HG02981 (cell line): ENCODE results near the gene KLHL40.
"Not testable (repeated sequence)": the region's sequence is repeated elsewhere in the genome, so short reads cannot be mapped to it uniquely, and the experiment has no call there.

Source experiments
- ATAC-seq: cut with Tn5 transposase; IDR thresholded peaks from one replicate; pipeline ENCODE4 v1.9.1; 2021; ENCODE audit warnings: mild to moderate bottlenecking, moderate library complexity; ENCODE audit not compliant: unreplicated experiment

Gene KLHL40

DNA sequence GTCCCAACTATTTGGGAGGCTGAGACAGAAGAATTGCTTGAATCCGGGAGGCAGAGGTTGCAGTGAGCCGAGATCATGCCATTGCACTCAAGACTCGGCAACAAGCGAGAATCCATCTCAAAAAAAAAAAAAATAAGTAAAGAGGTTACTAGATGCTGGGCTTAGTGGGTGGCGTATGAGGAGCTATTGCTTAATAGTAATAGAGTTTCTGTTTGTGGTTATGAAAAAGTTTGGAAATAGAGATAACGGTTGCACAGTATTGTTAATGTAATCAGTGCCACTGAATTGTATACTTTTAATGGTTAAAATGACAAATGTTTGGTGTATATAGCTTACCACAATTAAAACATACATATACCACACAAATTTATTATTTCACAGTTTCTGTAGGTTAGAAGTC lies 32.0 kb downstream of the KLHL40 start:
- no peak for ATAC-seq

DNA sequence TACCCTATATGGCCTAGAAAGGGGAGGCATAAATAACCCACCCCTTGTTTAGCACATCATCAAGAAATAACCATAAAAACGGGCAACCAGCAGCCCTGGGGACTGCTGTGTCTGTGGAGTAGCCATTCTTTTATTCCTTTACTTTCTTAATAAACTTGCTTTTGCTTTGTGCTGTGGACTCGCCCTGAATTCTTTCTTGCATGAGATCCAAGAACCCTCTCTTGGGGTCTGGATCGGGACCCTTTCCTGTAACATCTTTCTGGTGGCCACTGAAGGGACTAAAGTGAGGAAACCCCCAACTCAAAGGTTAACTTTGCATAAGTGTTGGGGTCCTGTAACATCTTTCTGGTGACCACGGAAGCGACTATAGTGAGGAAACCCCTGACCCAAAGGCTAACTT lies 33.0 kb downstream of the KLHL40 start:
- no peak for ATAC-seq

DNA sequence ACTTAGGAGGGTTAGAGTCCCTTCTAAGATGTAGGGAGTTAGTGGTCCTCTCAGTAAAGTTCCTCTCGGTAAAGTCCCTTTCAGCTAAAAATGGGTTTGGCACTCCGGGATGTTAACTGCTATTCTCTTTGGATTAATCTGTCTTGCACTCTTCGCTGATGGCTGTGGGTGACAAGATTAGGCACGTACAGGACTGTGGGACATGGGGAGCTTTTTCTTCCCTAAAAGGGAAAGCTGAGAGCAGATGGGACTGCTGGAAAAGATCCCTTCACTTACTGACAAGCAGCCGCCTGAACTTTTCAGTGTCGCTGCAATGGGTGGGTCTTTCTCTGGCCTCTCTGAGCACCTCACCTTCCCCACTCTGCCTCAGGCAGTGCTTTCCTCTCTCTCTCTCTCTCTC lies 33.7 kb downstream of the KLHL40 start:
- no peak for ATAC-seq

DNA sequence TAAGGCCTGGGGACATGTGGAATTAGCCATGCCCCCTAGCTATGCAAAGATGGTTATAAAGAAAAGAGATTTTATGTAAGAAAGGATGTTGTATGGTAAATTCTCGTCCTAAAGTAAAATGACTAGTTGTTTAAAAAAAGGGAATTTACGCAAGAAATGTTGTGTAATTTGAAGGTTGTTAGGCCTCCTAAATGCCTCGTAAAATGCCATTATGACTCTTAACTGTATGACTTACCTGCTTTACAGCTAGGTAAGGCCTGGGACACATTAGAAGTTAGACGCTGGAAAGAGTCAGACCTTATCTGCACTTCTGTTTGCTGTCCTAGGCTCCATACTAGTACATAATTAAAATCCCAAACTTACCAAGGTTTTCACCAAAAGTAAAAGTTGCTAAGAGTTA lies 34.8 kb downstream of the KLHL40 start:
- no peak for ATAC-seq

DNA sequence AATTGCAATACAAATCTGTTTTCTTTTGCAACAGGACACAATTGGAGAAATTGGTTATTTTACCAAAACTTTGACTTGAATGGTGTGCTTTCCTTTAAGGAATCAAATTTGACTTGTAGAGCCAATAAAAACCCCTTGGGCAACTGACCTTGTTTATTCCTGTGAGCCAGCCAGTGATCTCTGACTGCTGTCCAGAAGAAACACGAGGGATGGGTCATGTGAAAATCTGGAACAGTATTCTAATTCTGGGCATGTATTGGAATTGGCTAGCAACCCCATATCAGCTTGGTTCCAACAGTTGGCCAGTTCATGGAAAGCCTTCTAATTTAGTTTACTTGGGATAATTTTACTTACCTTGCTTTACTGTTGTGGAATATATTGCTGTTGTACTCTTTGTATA lies 36.4 kb downstream of the KLHL40 start:
- no peak for ATAC-seq

DNA sequence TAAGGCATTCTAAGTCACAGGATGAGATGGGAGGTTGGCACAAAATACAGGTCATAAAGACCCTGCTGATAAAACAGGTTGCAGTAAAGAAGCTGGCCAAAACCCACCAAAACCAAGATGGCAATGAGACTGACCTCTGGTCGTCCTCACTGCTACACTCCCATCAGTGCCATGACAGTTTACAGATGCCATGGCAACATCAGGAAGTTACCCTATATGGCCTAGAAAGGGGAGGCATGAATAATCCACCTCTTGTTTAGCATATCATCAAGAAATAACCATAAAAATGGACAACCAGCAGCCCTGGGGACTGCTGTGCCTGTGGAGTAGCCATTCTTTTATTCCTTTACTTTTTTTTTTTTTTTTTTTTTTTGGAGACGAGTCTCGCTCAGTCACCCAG lies 37.1 kb downstream of the KLHL40 start:
- not testable (repeated sequence) for ATAC-seq

DNA sequence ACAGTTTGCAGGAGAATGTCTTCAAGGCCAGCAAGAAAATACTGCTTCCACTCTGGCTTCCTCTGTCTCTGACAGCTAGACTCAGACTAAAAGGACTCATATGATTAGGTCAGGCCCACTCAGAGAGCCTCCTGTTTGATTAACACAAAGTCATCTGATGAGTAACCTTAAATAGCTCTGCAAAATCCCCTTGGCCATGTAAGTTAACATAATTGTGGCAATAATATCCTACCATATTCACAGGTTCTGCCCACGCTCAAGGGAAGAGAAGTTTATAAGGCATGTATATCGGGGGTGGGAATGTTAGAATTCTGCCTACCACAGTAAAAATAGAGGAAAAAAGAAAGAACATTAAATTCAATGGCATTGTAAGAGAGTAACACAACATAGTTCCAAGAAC lies 37.9 kb downstream of the KLHL40 start:
- no peak for ATAC-seq

DNA sequence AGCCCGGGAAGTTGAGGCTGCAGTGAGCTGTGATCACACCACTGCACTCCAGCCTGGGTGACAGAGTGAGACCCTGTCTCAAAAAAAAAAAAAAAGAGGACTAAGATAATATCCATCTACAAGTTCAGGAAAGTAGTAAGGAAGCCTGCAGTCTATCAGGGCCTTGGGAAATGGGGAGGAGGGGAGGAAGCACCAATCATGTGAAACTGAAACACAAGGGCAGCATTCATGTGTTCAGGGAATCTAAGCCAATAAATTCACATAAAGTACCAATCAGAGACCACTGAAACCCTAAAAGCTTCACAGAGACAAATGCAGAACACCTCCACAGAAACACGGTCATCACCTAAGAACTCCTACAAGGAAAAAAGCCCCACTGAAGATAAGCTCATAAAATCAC lies 40.1 kb downstream of the KLHL40 start:
- ATAC-seq = no peak

DNA sequence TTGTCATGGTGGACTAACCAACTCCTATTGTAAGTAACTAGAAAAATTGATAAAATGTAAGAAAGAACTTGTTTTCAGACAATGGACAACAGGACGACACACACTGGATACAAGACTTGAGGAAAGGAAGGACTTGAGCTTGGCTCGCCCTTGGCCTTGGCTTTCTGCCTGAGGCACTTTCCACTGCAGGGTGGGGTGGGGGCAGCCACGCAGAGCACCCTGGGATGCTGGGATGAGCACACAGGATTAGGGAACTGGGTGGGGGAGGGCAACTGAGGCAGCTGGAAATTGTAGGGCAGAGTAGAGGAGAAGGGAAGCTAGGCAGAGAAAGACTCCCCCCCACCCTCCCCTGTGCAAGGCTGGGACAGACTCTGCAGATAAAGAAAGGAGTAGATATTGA lies 42.7 kb downstream of the KLHL40 start:
- no peak for ATAC-seq

DNA sequence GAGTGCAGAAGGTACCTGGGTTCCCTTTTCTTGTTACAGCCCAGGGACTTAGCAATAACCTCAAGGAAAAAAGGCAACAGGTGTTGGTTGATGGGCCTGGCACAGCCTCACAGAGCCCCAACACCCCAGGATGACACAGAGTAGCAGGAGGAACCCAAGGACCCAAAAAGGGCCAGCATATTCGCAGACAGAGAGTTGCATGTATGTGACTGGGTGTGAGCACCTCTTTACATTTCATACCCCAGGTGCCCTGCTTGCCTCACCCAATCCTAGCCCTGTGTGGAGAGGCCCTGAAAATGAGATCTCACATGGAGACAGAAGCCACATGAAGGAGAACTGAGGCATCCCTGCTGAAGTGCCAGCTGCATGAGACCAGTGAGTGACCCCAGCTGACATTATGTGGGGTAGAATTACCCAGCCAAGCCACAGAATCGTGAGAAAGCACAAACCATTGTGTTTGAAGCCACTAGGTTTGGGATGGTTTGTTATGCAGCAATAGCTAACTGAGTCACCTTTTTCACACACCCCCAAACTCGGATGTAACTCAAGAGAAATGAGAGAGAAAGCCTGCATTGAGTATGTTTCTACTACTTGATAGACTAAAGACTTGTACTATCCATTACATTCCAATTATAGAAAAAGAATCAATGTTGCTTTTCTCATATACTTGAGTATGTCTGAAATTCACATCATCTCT lies 43.5 kb downstream of the KLHL40 start:
- no peak for ATAC-seq

DNA sequence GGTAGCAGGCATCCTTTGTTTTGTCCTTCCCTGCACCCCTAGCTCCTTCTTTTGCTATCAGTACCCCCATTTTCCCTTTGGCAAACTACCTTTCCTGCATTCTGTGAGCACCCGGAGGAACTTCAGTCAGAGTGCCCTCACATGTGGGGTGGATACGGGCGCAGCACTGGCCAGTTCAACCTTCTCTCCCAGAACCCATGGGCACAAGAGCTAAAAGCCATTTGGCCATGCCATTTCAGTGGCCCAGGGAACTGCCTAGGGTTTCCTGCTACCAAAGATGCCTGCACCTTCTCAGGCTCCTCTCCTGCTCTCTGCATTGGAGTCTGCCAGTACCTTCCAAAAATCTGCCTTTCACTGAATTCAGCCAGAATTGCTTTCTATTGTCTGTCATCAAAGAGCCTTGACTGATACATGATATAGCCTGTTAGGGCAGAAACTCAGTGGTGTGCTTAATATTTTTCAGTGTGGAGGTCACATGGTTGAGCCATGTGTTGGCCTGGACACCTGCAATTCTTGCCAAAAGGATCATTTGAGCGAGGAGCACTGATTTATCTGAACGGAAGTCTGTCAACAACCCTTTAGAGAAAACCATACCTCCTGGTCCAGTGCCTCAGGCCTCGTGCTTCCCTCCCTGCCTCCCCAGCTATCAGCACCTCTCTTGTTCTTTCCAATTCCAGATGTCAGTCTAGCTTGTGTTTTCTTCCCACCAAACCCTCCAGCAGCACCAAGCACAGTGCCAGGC lies 44.2 kb downstream of the KLHL40 start:
- no peak for ATAC-seq

DNA sequence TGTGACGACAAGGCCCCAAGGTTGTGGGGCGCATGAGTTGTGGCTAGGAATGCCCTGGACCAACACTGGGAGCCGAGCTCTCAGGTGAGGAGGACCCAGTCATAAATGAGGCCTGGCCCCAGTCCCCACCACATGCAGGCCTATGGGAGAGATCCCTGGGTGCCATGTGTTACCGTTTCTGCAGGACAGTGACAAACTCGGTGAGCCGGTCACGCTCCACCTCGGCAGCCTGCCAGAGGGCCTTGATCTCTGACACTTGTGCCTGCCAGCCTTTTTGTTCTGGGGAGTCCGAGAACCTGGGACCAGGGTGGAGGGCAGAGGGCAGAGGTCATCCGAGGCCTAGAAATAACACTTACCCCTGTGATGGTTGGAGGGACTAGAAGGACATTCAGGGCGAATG lies 45.0 kb downstream of the KLHL40 start:
- ATAC-seq = no peak

DNA sequence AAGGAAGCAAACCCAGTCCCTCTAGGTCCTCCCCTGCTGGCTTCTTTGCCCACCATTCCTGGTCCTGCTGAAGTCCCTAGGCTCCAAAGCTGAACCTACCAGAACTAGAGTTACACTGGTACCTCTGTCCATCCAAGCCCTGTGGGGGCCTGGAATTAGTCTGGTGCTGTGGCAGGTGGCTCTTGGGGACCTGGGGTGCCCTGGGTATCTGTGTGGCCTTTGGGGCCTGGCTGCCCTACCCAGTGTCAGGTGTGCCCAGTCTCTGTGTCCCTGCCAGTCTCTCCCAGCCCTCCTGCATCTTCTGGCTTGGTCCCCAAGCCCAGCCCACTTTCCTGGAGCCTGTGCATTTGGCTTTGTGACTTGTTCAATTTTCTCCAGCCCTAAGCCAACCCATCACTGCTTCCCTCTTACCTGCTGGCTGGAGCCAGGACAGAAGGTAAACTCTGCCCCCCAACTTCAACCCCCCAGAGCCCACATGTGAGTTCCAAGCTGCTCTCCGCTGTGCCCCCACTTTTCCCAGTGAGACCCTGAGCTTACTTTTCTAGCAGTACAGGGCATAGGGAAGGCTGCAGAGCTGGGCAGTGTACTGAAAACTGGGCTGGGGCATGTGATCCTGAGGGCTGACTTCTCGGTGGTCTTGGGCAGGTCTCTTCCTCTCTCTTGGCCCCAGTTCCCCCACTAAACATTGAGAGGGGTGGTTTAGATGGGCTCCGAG lies 45.5 kb downstream of the KLHL40 start:
- no peak for ATAC-seq

DNA sequence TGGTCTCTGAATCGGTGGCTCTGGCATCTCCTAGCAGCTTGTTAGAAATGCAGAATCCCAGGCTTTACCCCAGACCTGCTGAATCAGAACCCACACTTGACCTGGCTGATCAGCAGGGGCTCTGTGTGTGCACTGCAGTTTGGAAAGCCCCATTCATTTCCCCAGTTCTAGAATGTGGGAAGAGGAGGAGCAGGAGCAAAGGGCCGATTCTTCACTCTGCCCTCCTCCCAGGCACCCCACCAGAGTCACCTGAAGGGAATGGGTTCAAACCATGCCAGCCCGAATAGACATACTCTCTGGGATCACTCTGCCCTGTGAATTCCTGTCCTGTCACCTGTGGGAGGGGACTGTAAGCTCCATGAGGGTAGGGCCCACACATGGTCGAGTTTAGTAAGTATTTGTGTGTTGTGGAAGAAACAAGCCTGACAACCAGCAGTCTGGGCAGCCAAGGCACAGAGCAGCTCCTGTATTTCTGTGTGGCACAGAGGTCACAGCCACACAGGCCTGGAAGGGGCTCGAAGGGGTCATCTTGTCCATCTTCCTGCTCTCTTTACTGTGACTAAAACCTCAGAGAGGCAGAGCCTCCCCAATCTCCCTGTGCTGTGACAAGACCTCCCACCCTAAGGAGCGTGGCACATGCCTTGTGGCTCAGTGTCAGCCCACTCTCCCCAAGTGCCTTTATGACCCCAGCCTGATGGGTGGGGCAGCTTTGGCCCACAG lies 46.3 kb downstream of the KLHL40 start:
- ATAC-seq = no peak

DNA sequence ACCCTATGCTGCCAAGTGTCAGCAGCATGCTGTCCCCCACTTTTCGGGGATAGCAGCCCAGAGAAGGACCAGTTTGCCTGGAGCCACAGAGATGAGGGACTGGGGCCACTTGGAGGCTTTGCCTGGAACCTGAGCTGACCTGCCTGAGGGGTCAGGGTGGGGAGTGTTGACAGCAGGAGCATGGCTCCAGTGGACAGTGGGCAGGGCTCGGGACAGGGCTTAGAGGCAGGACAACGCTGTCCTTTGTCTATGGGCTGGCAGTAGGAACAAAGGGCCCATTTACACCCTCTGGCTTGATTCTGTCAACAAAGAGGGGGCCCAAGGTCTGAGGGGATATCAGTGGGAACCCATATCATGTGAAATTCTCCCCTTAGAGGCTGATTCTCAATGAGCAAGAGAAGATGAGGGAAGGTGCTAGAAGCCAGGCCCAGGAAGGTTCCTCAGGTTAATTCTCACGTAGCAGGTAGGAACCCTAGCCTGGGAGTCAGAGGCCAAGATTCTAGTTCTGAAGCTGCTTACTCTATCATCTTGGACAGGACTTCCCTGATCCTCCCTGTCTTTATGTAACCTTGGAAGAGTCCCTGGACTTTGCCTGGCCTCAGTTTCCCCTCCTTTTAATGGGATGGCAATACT lies 47.0 kb downstream of the KLHL40 start:
- ATAC-seq = no peak

DNA sequence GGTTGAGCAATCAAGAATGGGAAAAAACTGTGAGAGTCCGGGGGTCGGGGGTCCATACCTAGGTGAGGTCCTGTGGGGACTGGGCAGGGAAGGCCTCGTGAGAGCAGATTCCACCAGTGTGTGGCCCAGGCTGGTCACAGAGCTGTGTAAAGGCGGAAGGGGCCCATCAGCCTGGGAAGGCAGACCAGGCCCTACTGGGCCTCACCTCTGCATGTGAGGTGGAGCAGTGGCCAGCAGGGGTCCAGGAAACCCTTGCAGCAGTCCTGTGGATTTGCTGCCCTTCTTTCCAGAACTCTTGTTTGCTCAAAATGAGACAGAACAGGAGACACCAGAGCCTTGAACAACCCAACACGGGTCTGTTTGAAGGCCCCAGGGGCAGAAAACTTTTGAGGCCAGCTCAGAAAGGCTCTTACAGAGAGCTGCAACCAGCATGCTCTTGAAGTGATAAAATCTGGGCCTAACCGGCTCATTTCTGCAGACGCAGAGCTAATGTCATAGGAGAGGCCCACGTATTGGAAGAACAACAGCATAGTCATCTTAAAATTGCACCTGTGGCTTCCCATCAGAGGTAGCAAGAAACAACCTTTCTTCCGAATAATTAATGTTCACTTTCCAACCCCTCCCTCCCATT lies 47.6 kb downstream of the KLHL40 start:
- no peak for ATAC-seq

DNA sequence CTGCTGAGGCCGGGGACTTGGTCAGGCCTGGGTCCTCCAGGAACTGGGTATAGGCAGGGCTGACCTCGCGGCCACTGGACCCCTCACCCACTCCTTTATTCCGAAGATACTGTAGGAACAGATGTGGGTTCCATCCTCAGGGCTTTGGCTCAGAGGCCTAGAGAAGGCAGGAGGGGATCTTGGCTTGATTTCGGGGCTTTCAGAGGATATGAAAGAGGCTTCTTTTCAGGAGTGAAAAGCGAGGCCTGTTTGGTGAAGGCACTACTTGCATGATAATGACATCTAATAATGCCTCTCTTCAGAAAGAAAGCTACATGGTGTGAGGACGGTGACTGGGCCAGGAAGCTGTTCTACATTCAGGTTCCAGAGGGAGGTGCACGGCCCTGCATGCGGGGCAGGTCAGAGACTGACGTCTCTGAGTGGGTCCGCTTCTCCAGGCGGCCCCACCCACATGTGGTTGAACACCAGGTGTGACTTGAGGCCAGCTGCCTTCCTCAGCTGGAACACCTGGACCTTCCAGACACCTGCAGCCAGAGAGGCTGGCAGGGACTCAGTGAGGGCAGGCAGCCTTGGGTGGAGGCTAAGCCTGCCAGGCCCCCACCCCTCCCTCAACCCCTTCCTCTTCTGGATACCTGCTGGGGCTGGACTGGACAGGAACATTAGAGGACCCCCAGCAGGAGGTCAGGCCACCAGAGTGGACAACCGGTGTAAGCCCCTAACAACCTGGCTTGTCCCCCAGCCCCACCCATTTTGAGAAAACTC lies 48.3 kb downstream of the KLHL40 start:
- no peak for ATAC-seq

DNA sequence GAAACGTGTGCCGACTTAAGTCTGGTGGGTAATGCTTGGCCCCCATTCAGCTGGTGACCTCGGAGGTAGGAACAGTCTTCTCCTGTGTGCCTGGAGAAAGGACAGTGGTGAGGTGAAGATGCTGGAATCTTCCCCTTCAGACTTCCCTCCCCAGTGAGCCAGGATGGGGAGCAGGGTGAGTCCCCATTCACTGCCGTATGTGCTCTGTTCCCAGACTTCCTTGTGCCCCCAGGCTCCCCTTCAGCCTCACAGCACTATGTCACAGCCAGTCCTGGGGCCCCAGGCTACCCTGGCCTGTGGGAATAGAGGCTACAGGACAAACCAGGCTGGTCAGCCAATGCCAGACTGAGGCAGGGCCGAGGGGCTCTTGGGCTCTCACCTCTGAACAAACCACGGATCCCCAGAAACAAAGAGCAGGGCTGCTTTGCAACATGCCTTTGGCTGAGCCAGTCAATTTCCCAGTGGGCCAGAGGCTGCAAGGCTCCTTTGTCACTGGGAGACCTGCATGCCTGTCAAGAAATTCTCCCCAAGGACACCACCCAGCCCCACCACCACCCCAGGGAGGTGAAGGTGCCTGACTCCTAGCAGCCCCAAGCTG lies 49.0 kb downstream of the KLHL40 start:
- ATAC-seq = no peak

DNA sequence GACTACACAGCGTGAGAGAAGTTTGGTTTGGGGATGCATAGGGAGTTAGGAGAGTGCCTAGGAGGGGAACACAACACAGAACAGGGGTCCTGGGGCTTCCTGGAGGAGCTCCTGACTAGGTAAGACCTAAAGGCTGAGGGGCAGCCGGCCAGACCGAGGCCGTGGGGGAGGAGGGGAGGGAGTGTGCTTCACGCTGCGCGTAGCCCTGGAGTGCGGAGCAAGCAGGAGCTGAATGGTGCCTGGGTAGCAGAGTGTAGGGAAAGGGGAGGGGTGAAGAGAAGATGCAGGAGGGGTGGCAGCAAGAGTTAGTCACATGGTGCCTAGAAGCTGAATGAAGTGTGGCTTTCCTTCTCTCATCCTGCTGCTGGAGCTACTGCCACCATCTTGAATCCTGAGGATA lies 49.7 kb downstream of the KLHL40 start:
- ATAC-seq = no peak
